GM21381 (cell line): ENCODE measurements around the gene CTNNA3.

ENCODE experiments used
- ATAC-seq: cut with Tn5 transposase; IDR thresholded peaks from one replicate; pipeline ENCODE4 v1.9.1; 2021; ENCODE audit warnings: mild to moderate bottlenecking, moderate library complexity; ENCODE audit not compliant: unreplicated experiment

The CTNNA3 gene

DNA sequence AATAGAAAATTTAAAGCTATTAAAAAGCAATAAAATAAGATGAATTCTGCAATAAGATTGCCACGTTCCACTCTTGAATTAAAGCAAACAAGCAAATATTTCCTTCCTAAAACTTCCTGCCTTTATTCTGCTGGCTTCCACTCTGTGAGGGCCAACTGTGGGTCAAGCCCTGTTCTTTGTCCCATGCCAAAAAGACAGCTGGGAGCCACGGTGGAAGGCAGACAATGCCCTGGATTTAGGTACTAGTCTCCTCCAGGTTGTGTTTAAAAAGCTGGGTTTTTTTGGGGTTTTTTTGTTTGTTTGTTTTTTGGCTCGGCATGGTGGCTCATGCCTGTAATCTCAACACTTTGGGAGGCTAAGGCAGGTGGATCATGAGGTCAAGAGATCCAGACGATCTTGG is 731.0 kb downstream of the CTNNA3 start:
- ATAC-seq: no peak

DNA sequence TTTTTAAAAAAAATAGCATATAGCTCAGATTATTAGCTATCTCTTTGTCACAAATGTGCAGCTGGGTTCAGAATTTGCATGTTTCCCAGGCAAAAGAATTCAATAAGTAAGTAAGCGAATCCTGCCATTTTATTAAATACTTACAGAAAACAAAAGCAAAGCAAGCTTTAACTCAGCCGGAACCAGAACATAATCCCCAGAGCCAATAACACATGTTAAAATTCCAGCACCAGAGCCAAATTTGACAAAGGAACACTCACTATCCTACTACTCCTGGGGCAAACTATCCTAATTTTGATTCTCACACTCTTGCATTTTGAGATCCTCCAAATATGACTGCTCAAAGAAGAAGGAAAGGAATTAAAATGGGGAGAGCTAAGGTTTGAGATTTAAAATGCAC is 737.5 kb downstream of the CTNNA3 start:
- no peak for ATAC-seq

DNA sequence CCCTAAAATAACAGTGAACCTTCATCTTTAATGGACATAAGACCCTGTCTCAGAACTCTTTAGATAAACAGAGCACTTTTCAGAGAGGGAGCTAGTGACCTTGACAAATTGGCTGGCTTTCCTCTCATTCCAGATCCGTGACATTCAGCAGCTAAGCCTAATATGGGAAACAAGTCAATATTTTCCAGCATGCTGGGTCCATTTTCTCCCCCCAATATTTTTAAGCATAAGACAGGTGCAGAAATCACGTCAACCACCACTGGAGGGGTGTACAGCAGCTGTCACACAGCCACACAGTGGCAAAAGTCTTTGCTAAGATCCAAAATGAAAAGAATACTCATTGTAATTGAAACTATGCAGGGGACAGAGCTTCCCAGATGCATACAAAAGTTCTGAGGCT is 744.1 kb downstream of the CTNNA3 start:
- no peak for ATAC-seq

DNA sequence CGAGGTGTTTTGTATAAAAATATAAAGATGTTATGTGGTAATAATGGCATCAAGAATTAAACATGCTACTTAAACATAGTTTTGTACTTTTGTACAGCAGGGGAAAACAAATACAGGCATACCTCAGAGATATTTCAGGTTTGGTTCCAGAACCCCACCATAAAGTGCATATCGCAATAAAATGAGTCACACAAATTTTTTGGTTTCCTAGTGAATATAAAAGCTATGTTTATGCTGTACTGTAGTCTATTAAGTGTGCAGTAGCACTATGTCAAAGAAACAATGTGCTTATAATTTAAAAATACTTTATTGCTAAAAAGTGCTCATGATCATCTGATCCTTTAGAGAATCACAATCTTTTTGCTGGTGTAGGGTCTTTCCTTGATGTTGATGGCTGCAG is 752.4 kb downstream of the CTNNA3 start:
- ATAC-seq: no peak

DNA sequence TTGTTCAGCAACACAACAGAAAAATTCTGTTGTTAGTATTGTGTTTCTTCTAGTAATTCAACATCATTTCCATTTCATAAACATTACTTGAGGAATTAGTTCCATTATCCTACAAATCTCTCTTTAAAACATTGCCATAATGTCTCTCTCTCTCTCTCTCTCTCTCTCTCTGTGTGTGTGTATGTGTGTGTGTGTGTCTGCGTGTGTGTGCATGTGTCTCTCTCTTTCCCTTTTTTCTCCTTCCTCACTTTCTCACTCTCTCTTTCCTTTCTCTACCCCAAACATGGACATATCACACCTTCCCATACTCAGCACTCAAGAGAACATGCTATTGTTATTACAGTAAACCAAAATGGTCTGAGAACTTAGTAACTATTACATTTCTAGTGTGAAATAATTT is 753.6 kb downstream of the CTNNA3 start:
- no peak for ATAC-seq

DNA sequence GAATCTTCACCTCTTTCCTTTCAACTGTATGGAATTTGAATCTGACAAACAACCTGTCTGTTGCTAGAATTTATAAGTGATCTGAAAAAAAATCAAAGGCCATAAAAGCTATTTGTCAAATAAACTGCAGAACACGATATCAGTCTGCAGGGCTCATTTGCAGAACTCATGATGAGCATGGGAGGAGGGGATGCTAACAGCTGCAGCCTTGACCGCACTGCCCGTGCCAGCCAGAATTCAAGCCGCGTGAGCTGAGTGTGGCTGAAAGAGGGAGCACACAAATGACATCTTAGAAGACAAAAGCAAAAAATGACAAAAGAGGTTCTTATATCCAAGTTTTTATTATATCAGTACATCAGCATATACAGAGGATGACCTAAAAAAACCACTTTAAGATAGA is 754.5 kb downstream of the CTNNA3 start:
- ATAC-seq: no peak

DNA sequence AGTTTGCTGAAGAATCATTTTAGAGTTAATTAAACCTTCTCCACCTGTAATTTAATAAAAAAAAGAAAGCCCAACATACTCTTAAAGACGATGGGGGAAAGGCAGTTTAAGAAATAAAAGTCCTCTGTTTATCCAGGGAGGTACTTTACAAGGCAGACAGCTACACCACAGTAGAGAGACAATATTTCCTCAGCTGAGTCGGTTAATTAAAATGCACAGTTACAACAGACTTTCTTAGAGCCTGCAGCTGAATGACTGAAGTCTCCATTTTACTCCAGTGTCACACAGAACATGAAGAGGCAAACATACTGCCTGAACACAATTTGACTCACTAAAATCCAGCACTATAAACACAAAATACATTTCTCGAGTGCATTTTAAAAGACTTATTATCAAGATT is 755.0 kb downstream of the CTNNA3 start:
- ATAC-seq: no peak

DNA sequence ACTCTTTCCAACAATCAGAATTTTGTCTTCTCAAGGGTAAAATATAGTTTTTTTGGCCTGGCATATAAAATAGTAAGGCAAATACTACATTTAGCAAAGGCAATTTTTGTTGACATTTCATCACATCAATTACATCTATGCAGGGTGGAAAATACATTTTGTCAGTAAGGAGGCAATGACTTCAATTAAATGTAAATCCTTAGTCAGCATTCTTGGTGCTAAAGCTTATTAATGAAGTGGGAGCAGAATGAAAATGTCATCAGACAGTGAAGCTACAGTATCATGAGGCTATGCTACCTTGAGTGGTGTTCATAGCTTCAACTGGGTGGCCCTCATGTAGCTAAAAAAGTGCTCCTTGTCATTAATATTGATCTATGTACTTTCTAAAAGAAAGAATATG is 761.3 kb downstream of the CTNNA3 start:
- ATAC-seq: no peak

DNA sequence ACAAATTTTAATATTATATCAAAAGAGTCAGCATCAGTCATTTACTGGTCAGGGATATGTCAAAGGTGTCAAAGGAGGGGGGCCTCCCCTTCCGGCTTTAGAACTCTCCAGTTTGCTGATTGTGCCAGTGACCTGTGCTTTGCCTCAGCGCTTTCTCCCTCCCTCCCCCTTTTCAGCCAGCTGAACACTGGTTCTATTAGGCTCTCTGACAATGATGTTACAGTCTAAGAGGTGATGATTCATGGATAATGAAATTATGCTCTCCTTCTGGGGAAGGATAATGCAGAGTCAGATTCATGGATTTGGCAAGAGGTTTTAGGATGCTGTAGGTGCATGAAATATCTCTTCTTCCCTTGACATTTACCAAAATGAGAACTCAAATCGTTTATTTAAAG is 764.0 kb downstream of the CTNNA3 start:
- ATAC-seq: no peak

DNA sequence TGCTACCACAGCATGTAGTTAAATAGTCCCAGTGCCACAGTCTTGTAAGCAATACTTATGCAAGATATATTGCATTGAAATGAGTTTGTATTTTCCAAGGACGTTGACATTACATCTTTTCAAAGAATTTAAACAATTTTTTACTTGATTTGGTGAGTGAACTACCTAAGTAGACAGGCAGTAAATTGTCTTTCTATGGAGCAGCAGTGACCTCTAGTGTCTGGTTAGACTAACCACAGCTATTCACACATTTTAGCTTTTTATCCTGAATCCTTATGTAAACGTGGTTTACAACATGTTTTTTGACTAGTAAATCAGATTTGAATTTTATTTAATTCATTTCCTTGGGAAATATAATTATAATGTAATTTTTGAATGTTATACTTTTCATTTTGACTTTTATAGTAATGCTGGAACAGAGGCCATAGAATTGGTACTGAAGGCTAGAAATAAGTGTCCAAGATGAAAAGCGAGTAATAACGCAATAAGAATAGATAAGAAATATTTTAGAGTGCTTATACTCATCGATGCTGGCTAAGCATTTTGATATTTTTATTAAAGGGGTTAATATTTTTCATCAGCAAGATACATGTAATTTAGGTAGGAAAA is 764.6 kb downstream of the CTNNA3 start:
- ATAC-seq: peak; percentile 75

DNA sequence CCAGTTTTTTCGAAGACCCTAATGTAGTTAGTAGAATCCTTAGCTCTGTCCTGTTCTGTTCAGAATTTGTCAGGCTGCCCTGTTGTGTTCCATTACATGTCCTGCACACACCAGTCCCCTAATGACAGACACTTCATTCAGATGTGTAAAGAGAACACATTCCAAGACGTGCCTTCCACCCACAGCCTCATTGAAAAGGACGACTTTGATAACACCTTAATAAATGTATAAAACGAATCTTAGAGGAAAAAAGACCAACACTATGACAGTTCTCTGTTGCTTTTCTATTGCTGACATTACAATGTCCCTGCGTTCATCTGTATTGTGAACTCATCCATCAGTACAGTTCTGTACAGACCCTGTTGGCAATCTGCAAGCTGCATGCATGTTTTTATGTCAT is 766.6 kb downstream of the CTNNA3 start:
- no peak for ATAC-seq

DNA sequence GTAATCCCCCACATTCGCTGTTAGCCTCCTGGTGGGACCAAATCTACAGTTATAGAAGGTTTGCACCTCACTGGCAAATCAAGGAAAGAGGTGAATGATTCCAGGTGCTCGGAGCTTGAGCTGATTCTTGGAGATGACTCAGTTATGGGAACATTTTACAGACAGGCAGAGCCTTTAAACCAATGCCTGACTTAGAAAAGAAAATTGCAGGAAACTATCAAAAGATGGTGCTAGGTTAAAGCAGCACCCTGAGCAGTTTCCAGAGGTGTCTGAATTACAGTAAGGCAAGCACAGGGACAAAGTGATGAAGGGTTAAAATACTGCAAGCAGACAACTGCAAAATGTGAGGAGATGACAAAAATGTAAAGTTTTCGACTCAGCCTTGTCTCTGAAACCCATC is 767.2 kb downstream of the CTNNA3 start:
- no peak for ATAC-seq

DNA sequence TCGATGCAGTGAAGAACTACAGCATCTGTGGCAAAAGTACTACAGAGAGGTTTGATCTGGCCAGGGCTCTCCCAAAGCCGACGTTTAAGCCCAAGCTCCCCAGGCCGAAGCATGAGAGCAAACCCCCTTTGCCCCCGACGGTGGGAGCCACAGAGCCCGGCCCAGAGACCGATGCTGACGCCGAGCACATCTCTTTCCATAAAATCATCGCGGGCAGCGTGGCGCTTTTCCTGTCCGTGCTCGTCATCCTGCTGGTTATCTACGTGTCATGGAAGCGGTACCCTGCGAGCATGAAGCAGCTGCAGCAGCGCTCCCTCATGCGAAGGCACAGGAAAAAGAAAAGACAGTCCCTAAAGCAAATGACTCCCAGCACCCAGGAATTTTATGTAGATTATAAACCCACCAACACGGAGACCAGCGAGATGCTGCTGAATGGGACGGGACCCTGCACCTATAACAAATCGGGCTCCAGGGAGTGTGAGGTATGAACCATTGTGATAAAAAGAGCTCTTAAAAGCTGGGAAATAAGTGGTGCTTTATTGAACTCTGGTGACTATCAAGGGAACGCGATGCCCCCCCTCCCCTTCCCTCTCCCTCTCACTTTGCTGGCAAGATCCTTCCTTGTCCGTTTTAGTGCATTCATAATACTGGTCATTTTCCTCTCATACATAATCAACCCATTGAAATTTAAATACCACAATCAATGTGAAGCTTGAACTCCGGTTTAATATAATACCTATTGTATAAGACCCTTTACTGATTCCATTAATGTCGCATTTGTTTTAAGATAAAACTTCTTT is 767.8 kb downstream of the CTNNA3 start:
- no peak for ATAC-seq

DNA sequence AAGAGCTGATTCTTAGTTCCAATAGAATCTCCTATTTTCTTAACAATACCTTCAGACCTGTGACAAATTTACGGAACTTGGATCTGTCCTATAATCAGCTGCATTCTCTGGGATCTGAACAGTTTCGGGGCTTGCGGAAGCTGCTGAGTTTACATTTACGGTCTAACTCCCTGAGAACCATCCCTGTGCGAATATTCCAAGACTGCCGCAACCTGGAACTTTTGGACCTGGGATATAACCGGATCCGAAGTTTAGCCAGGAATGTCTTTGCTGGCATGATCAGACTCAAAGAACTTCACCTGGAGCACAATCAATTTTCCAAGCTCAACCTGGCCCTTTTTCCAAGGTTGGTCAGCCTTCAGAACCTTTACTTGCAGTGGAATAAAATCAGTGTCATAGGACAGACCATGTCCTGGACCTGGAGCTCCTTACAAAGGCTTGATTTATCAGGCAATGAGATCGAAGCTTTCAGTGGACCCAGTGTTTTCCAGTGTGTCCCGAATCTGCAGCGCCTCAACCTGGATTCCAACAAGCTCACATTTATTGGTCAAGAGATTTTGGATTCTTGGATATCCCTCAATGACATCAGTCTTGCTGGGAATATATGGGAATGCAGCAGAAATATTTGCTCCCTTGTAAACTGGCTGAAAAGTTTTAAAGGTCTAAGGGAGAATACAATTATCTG is 768.6 kb downstream of the CTNNA3 start:
- no peak for ATAC-seq

DNA sequence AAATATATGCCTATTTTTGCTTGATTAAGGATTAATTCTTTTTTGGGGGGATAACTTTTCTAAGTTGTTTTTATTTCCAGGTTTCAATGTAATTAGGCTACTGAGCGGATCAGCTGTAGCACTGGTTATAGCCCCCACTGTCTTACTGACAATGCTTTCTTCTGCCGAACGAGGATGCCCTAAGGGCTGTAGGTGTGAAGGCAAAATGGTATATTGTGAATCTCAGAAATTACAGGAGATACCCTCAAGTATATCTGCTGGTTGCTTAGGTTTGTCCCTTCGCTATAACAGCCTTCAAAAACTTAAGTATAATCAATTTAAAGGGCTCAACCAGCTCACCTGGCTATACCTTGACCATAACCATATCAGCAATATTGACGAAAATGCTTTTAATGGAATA is 769.2 kb downstream of the CTNNA3 start:
- ATAC-seq: no peak

DNA sequence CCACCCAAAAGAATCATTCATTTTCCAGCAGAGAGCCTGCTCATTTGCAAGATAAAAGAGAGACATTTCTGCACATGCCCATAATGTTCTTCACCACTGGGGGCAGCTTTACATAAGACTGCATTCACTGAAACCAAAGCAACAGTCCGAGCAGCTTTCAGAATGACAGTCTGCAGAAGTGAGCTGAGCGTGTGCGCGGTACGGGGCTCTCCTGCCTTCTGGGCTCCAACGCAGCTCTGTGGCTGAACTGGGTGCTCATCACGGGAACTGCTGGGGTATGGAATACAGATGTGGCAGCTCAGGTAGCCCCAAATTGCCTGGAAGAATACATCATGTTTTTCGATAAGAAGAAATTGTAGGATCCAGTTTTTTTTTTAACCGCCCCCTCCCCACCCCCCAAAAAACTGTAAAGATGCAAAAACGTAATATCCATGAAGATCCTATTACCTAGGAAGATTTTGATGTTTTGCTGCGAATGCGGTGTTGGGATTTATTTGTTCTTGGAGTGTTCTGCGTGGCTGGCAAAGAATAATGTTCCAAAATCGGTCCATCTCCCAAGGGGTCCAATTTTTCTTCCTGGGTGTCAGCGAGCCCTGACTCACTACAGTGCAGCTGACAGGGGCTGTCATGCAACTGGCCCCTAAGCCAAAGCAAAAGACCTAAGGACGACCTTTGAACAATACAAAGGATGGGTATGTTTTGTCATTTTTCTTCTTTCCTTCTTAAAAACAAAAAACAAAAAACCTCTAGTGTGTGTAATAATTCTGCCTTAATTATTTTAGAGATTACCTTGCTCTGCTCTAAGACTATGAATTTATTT is 769.9 kb downstream of the CTNNA3 start, which contains the start of gene LRRTM3:
TSS of gene LRRTM3 (plus strand) at position 141 of the 820 bp plus-strand sequence.
- peak; percentile 100 for ATAC-seq

DNA sequence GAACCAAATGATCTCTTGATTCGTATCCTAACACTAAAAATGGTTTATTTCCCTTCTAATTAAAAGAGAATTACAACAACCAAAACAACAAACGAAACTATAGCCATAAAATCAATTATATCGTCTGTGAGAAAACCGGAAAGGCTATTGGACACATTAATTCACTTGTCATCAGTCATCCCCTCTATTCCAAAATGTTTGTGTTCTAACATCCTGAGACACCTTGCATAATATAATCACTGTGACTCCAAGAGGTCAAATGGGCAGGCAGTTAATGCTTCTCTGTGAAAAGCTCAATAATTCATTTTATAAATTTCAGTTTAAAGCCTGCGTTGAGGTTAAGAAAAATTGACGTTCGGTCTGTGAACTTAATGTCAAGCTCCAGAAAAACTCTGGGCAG is 770.6 kb downstream of the CTNNA3 start:
- ATAC-seq: no peak

DNA sequence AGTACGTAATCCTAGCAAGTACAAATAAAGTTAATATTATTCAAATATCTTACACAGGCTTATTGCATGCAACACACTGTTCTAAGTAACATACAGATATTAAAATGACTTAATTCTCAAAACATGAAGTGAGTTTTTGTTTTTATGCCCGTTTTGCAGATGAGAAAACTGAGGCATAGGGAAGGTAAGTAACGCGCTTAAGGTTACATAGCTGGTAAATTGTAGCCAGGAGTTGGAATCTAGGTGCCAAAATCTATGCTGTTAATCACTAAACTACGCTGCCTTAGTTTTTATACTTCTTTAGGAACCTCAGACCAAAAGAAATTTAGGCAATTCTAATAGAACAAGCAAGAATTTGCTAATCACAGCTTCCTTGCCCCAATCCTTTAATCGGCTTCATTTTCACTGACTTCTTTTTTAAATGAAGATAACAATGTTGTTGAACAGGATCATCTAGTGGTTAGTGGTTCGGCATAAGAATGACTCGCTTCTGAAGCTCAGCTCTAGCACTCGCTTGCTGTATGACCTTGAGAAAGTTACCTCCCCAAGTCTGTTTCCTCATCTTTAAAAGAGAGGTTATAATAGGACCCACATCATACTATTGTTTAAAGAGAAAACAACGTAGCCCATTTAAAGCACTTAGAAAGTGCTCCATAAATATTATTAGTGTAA is 771.2 kb downstream of the CTNNA3 start:
- ATAC-seq: no peak

DNA sequence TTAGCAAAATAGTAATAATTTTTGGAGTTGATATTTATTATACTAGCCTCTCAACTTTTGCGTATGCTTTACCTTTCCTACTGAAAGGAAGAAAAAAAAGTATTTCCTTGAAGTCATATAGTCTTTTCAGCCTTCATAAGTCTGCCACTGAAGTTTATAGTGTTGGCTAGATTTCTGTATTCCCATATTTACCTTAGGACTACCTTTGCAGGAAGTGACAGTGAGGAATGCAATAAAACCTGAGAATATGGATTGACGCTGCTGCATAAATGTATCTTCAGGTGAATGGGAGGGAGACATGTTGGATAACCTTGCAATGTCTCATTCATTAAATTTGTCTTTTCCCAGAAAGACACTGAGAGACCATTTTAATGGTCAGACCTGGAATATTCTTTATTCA is 776.7 kb downstream of the CTNNA3 start:
- ATAC-seq: no peak

DNA sequence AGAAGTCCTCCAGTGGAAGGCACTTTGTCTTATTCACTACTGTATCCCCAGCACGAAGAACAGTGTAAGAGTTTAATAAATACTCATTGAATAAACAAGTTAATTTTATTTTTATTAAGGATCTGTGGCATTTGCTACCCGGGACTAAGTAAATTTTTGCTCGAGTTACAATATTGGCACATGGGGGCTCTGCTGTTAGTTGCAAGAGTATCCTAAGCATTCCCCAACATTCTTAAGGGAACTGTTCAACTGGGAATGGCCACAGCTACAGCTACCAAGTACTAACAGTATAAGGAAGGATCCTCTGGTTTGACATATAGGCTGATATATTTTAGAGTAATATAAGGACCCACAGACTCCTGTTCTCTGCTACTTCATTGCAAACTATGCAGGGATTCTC is 778.9 kb downstream of the CTNNA3 start:
- ATAC-seq: no peak

DNA sequence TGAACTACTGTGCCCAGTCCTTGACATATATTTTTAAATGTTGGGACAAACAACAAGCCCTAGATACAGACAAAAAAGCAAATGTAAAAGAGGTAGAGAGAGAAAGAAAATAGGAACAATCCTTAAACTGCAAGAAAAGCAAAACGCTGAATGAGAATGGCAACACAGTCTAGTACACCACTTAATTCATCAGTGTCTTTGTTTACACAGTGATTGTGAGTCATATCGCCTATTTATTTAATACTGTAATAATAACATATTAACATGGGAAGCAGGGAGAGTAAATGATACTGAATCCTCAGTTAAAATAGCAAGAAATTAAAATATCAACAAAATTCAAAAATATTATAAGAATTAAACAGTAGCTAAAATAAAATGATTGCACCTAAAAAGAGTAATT is 780.0 kb downstream of the CTNNA3 start:
- ATAC-seq: no peak
